OCI-LY3 (cell line): Measurements from ENCODE around the gene RGPD3.
"Not testable (repeated sequence)": the region's sequence is repeated elsewhere in the genome, so short reads cannot be mapped to it uniquely, and the experiment has no call there.

Experiments
- H2AFZ ChIP-seq: fragments of 200-600, 300-600 bp; shearing (Covaris generic); 2 replicates; pipeline ENCODE4 v1.6.0; 2014; ENCODE audit warnings: antibody characterized with exemption, low read depth, low read length
- H3K27ac ChIP-seq: fragments of 200-600, 300-600 bp; sonication (generic); 2 replicates; pipeline ENCODE4 v1.5.1; 2014; ENCODE audit warnings: mild to moderate bottlenecking, low read length, moderate library complexity, mixed read lengths
- H3K27me3 ChIP-seq: fragments of 200-600, 300-600 bp; sonication (generic); 2 replicates; pipeline ENCODE4 v1.6.1; 2014; ENCODE audit warnings: low read depth, low read length, mixed read lengths
- H3K36me3 ChIP-seq: fragments of 200-600, 300-600 bp; sonication (generic); replicated peaks from 2 replicates; pipeline ENCODE3; 2014; ENCODE audit warnings: low read depth, low read length, mixed read lengths
- H3K4me1 ChIP-seq: fragments of 300-600, 200-600 bp; sonication (generic); 2 replicates; pipeline ENCODE4 v1.6.1; 2014; ENCODE audit warnings: low read length, mixed read lengths
- H3K4me2 ChIP-seq: fragments of 200-600, 300-600 bp; sonication (generic); 2 replicates; pipeline ENCODE4 v1.6.1; 2014; ENCODE audit warnings: low read length, mixed read lengths
- H3K4me3 ChIP-seq: fragments of 300-600, 200-600 bp; sonication (generic); 2 replicates; pipeline ENCODE4 v1.5.1; 2014; ENCODE audit warnings: antibody characterized with exemption, mild to moderate bottlenecking, low read length, moderate library complexity
- H3K79me2 ChIP-seq: fragments of 300-600, 200-600 bp; shearing (Covaris generic); 2 replicates; pipeline ENCODE4 v1.6.1; 2014; ENCODE audit warnings: mild to moderate bottlenecking, low read length, mixed read lengths
- H3K9ac ChIP-seq: fragments of 300-600, 200-600 bp; shearing (Covaris generic); 2 replicates; pipeline ENCODE4 v1.6.0; 2014; ENCODE audit warnings: mild to moderate bottlenecking, low read length, moderate library complexity
- H3K9me3 ChIP-seq: fragments of 200-600, 300-600 bp; shearing (Covaris generic); 2 replicates; pipeline ENCODE4 v1.6.1; 2014; ENCODE audit warnings: low read length, mixed read lengths; ENCODE audit not compliant: insufficient read depth
- H4K20me1 ChIP-seq: fragments of 200-600, 300-600 bp; sonication (generic); 2 replicates; pipeline ENCODE4 v1.6.1; 2016; ENCODE audit warnings: low read length, mixed read lengths; ENCODE audit not compliant: insufficient read depth
- EZH2phosphoT487 ChIP-seq: fragments of 200-600 bp; shearing (Covaris generic); IDR thresholded peaks from 2 replicates; pipeline ENCODE4 v1.6.1; 2018; ENCODE audit warnings: antibody characterized with exemption, mixed run types, low read depth
- TF ChIP-seq, protein P1 (sequence below): fragments of 200-600, 300-600 bp; sonication (generic); IDR thresholded peaks from 2 replicates; pipeline ENCODE4 v1.5.1; 2014; ENCODE audit warnings: antibody characterized with exemption, low read length, low read depth

Gene RGPD3

GRCh38 chr2:106468107-106468506 lies at the start of gene RGPD3:
RGPD3 (minus strand) TSS chr2:106468413; CDS start chr2:106468288, 125 bp downstream.
- not testable (repeated sequence) for H2AFZ ChIP-seq, H3K36me3 ChIP-seq, H3K4me3 ChIP-seq, H3K79me2 ChIP-seq, H3K9me3 ChIP-seq, H4K20me1 ChIP-seq, H3K4me2 ChIP-seq, H3K4me1 ChIP-seq, H3K9ac ChIP-seq, H3K27ac ChIP-seq, H3K27me3 ChIP-seq

DNA sequence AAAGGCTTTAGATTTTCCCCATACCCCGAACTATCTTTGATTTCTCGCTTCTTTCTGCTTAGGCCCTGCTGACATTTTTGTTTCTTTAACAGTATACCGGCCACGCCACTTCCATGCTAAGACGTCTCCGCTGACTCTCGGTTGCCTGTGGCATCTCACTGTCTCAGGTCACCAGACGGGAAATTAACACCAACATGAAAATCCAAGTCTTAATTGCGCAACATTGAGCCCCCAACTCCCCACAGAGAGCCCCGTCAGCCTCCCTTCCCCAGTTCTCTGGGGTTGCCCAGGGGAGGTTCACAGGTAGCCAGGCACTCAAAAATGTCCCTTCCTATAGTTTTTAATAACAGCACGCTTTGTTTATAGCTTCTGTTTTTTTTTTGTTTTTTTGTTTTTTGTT lies 49.1 kb upstream of the RGPD3 start:
- TF ChIP-seq EZH2phosphoT487: no peak
- TF ChIP-seq, protein P1, sequence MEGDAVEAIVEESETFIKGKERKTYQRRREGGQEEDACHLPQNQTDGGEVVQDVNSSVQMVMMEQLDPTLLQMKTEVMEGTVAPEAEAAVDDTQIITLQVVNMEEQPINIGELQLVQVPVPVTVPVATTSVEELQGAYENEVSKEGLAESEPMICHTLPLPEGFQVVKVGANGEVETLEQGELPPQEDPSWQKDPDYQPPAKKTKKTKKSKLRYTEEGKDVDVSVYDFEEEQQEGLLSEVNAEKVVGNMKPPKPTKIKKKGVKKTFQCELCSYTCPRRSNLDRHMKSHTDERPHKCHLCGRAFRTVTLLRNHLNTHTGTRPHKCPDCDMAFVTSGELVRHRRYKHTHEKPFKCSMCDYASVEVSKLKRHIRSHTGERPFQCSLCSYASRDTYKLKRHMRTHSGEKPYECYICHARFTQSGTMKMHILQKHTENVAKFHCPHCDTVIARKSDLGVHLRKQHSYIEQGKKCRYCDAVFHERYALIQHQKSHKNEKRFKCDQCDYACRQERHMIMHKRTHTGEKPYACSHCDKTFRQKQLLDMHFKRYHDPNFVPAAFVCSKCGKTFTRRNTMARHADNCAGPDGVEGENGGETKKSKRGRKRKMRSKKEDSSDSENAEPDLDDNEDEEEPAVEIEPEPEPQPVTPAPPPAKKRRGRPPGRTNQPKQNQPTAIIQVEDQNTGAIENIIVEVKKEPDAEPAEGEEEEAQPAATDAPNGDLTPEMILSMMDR: no peak
- Histone ChIP-seq H3K4me2 (no peak overlapping the region), H3K27ac (no peak overlapping the region), H3K36me3 (no peaks in the 10 kb centered on the region), H3K9me3 (no peaks in the 10 kb centered on the region), H2AFZ (no peak overlapping the region), H3K79me2 (no peaks in the 10 kb centered on the region), H4K20me1 (no peaks in the 10 kb centered on the region), H3K4me1 (no peaks in the 10 kb centered on the region), H3K9ac (no peak overlapping the region), H3K27me3 (no peaks in the 10 kb centered on the region), H3K4me3 (no peak overlapping the region)

GRCh38 chr2:106516864-106517263 lies 48.7 kb upstream of the RGPD3 start:
- Histone ChIP-seq H3K4me2 (no peak overlapping the region), H2AFZ (no peak overlapping the region), H3K27ac (no peak overlapping the region), H3K27me3 (no peaks in the 10 kb centered on the region), H3K9ac (no peak overlapping the region), H3K36me3 (no peaks in the 10 kb centered on the region), H3K79me2 (no peaks in the 10 kb centered on the region), H4K20me1 (no peaks in the 10 kb centered on the region), H3K4me3 (no peak overlapping the region), H3K9me3 (no peaks in the 10 kb centered on the region), H3K4me1 (no peaks in the 10 kb centered on the region)
- TF ChIP-seq EZH2phosphoT487: no peak
- TF ChIP-seq, protein P1: no peak

DNA sequence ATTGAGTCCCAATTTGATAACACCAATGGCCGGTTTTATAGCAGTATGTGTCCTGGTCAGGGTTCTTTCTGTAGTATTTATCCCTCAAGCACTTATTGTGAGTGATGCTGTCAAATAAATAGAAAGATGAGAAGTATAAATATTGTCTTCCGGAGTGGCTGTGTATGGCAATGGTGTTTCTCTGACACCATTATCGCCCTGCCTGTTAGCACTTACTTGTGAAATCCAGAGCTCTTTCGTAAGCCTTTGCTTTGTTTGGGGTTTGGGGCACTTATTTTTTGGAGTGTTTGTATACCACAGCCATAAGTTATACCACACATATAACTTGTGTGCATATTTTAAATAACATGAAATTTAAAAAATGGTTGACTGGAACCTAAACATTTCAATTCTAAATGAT lies 48.2 kb upstream of the RGPD3 start:
- H3K9me3 ChIP-seq: no peaks in the 10 kb centered on the region
- no peak overlapping the region for H3K27ac ChIP-seq
- H3K4me2 ChIP-seq: no peak overlapping the region
- no peaks in the 10 kb centered on the region for H3K79me2 ChIP-seq
- H3K4me1 ChIP-seq: no peaks in the 10 kb centered on the region
- no peak overlapping the region for H3K9ac ChIP-seq
- no peaks in the 10 kb centered on the region for H4K20me1 ChIP-seq
- H2AFZ ChIP-seq: no peak overlapping the region
- no peaks in the 10 kb centered on the region for H3K27me3 ChIP-seq
- no peak overlapping the region for H3K4me3 ChIP-seq
- H3K36me3 ChIP-seq: no peaks in the 10 kb centered on the region
- TF ChIP-seq, protein P1: no peak
- no peak for TF ChIP-seq EZH2phosphoT487

DNA sequence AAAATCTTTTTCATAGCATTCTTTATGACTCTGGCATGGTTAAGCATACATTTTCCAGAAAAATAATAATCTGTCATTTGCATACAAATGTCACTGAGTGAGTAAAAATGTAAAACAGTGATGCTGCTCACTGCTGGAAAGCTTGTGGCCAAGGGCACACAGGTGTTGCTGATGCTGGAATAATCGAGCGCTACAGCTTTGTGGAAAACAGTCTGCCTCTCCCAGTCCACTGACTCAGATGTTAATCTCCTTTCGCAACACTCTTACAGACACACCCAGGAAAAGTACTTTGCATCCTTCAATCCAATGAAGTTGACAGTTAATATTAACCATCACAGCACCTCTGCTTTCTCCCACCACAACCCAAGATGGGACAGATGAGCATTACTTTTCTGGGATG lies 46.6 kb upstream of the RGPD3 start:
- not testable (repeated sequence) for H2AFZ ChIP-seq, H3K27ac ChIP-seq, H3K9me3 ChIP-seq, H3K9ac ChIP-seq, H3K79me2 ChIP-seq, H3K4me2 ChIP-seq, H3K27me3 ChIP-seq, H3K4me1 ChIP-seq, H4K20me1 ChIP-seq, H3K4me3 ChIP-seq, H3K36me3 ChIP-seq

DNA sequence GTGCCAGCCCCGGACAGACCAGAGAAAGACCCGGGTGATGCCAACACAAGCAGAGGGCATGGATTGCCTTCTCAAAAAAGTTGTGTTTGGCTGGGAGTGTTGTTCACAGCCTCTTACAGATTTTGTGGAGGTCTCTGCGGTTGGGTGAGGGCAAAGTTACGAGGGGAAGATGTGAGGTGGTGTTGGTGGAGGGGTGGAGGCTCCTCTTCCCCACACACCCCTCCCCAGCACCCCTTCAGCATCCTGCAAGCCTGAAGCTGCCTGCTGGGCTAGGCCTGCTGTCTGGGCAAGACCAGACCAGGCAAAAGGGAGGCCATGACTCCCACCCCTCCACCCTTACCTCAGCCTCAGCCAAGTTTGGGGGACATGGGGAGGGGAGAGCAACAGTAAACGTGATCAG lies 45.2 kb upstream of the RGPD3 start:
- H4K20me1 ChIP-seq, H3K36me3 ChIP-seq, H3K4me3 ChIP-seq, H3K9ac ChIP-seq, H3K9me3 ChIP-seq, H3K79me2 ChIP-seq, H3K27ac ChIP-seq, H3K27me3 ChIP-seq, H2AFZ ChIP-seq, H3K4me2 ChIP-seq, H3K4me1 ChIP-seq: not testable (repeated sequence)

DNA sequence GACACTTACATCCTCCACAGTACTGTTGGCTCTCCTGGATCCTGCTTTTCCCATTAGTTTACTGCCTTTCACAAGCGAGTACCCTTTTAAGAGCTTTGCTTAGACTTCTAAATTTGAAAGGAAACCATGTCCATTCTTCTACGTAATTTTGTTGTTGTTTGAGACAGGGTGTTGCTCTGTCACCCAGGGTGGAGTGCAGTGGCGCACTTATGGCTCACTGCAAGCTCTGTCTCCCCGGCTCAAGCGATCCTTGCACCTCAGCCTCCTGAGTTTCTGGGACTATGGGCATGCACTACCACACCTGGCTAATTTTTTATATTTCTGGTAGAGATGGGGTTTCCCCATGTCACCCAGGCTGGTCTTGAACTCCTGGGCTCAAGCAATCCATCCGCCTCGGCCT lies 43.7 kb upstream of the RGPD3 start:
- not testable (repeated sequence) for H3K9me3 ChIP-seq, H3K4me1 ChIP-seq, H3K4me3 ChIP-seq, H3K79me2 ChIP-seq, H2AFZ ChIP-seq, H3K36me3 ChIP-seq, H4K20me1 ChIP-seq, H3K27me3 ChIP-seq, H3K9ac ChIP-seq, H3K27ac ChIP-seq, H3K4me2 ChIP-seq
